ENCODE measurements around the gene OR51B2.

- TF ChIP-seq CTCF (IDR thresholded peaks at IDR 0.05) (no peak), POLR2A (IDR thresholded peaks at IDR 0.05) (no peak)
Observed at GRCh38 chr11:5283086-5283485, 41.0 kb downstream of the OR51B2 start.

All from body of pancreas (tissue), 4 donors.